Omental fat pad (tissue), 4 donors: ENCODE measurements around the gene TTLL1. TPM values are rescaled to one million over a fixed set of nuclear protein-coding genes. Genes with fewer than 3 reads are reported as not detected.

Source experiments
- ATAC-seq: fragments of 150-250 bp; one replicate; pipeline ENCODE4 v1.9.1; 2016; ENCODE audit warnings: mild to moderate bottlenecking, moderate library complexity; ENCODE audit not compliant: low FRiP score
- DNase-seq: peaks from one replicate; pipeline ENCODE4 v3.0.0-alpha.2; 2019; ENCODE audit warnings: low spot score
- CTCF ChIP-seq, 3 donors: fragments of 450-650 bp; IDR thresholded peaks; one replicate each; pipeline ENCODE4 v1.5.1; 2016 to 2017; ENCODE audit warnings: antibody characterized with exemption in 3 of 3, mild to moderate bottlenecking in 3 of 3, moderate library complexity in 2 of 3
- total RNA-seq, 4 donors: library from RNA; depleted of rRNA; stranded (reverse); fragments of >200 nt; gene quantifications; one replicate each; pipeline ENCODE4 v1.1.0, GENCODE V29; 2016

TTLL1 gene
- total RNA-seq, 4 donors from 2014 or later, result 2.2 to 5.3 (median 3.6) TPM

GRCh38 chr22:43007519-43008102, 81.6 kb downstream of the TTLL1 start:
- TF ChIP-seq CTCF (IDR thresholded peaks at IDR 0.05), result no peak
- DNase-seq, result no peak
- peak; percentile 63 for ATAC-seq

GRCh38 chr22:43006753-43007152, 82.4 kb downstream of the TTLL1 start:
- no peak for TF ChIP-seq CTCF (IDR thresholded peaks at IDR 0.05)
- DNase-seq (no peak), ATAC-seq (no peak)

GRCh38 chr22:43006016-43006505, 83.1 kb downstream of the TTLL1 start:
- DNase-seq (no peak), ATAC-seq (no peak)
- TF ChIP-seq CTCF (IDR thresholded peaks at IDR 0.05), result no peak

- DNase-seq (no peak), ATAC-seq (no peak)
- no peak for TF ChIP-seq CTCF (IDR thresholded peaks at IDR 0.05)
These were observed 84.1 kb downstream of the TTLL1 start for GRCh38 chr22:43005106-43005505.

GRCh38 chr22:43004362-43005035, 84.7 kb downstream of the TTLL1 start:
- no peak for TF ChIP-seq CTCF (IDR thresholded peaks at IDR 0.05)
- ATAC-seq, result no peak
- no peak for DNase-seq

GRCh38 chr22:43002202-43002586, 87.0 kb downstream of the TTLL1 start:
- ATAC-seq (peak; percentile 66), DNase-seq (no peak)
- no peak for TF ChIP-seq CTCF (IDR thresholded peaks at IDR 0.05)
